CD8-positive, alpha-beta memory T cell (primary cell): ENCODE measurements around the gene NLRP1. TPM values are rescaled to one million over a fixed set of nuclear protein-coding genes. Genes with fewer than 3 reads are reported as not detected.

Experiments
- CTCF ChIA-PET: fragments of 350-600 bp; sonication (Branson Sonifier 250); formaldehyde crosslinking; loops from one replicate; lab custom pipeline; 2021; ENCODE audit warnings: antibody characterized with exemption; lab: Charles Lee
- POLR2A ChIA-PET: fragments of 350-600 bp; sonication (Branson Sonifier 250); formaldehyde crosslinking; loops from one replicate; lab custom pipeline; 2021; ENCODE audit warnings: antibody characterized with exemption; lab: Charles Lee
- DNase-seq, 5 donors: peaks; one replicate each; pipeline versions ENCODE4 v3.0.0 to v3.0.0-alpha.2; 2020 to 2022; ENCODE audit warnings: mixed read lengths in 1 of 5
- H3K27ac ChIP-seq: one replicate; pipeline ENCODE4 v1.7.0; 2013; ENCODE audit warnings: low read depth, mild to moderate bottlenecking, low read length, moderate library complexity
- H3K27me3 ChIP-seq: 2 replicates; pipeline ENCODE4 v1.7.0; 2013; ENCODE audit warnings: low read length, mild to moderate bottlenecking; ENCODE audit not compliant: insufficient read depth, poor library complexity, severe bottlenecking
- H3K36me3 ChIP-seq: 2 replicates; pipeline ENCODE4 v1.7.0; 2013; ENCODE audit warnings: mild to moderate bottlenecking, low read length, moderate library complexity; ENCODE audit not compliant: insufficient read depth
- H3K4me1 ChIP-seq: 2 replicates; pipeline ENCODE4 v1.7.0; 2013; ENCODE audit warnings: mild to moderate bottlenecking, low read length, moderate library complexity; ENCODE audit not compliant: insufficient read depth
- H3K4me3 ChIP-seq: 2 replicates; pipeline ENCODE4 v1.7.0; 2013; ENCODE audit warnings: mild to moderate bottlenecking, low read length
- H3K9me3 ChIP-seq: 2 replicates; pipeline ENCODE4 v1.7.0; 2013; ENCODE audit warnings: mild to moderate bottlenecking, low read length
- H3K27ac Mint-ChIP-seq, 8 donors: one replicate each; pipeline ENCODE4 v1.8.0; 2020 to 2021; ENCODE audit warnings: mixed read lengths in 8 of 8, mild to moderate bottlenecking in 6 of 8, inconsistent platforms in 3 of 8, moderate library complexity in 3 of 8
- H3K27me3 Mint-ChIP-seq, 2 donors: one replicate each; pipeline ENCODE4 v1.8.0; 2020 to 2021; ENCODE audit warnings: mixed read lengths in 2 of 2, mild to moderate bottlenecking in 1 of 2, moderate library complexity in 1 of 2
- H3K36me3 Mint-ChIP-seq, 3 donors: one replicate each; pipeline ENCODE4 v1.8.0; 2020 to 2021; ENCODE audit warnings: mixed read lengths in 3 of 3, inconsistent platforms in 1 of 3, mild to moderate bottlenecking in 1 of 3
- H3K4me1 Mint-ChIP-seq, 3 donors: one replicate each; pipeline ENCODE4 v1.8.0; 2020 to 2021; ENCODE audit warnings: mixed read lengths in 3 of 3, inconsistent platforms in 1 of 3, mild to moderate bottlenecking in 1 of 3
- H3K4me3 Mint-ChIP-seq, 7 donors: one replicate each; pipeline ENCODE4 v1.8.0; 2020 to 2021; ENCODE audit warnings: mixed read lengths in 7 of 7, mild to moderate bottlenecking in 6 of 7, moderate library complexity in 4 of 7, inconsistent platforms in 2 of 7
- H3K9me3 Mint-ChIP-seq, 5 donors: one replicate each; pipeline ENCODE4 v1.8.0; 2020 to 2022; ENCODE audit warnings: mixed read lengths in 5 of 5, mild to moderate bottlenecking in 3 of 5, moderate library complexity in 2 of 5, inconsistent platforms in 1 of 5
- polyA plus RNA-seq: library from polyadenylated mRNA; unstranded; fragments of 300-500 nt; fragmentation: Illumina TruSeq; gene quantifications from one replicate; pipeline ENCODE4 v1.2.3, GENCODE V29; 2021
- total RNA-seq, 2 experiments: library from RNA; stranded (reverse); gene quantifications; one replicate each; pipeline ENCODE4 v1.2.3, GENCODE V29; 2021

The NLRP1 gene
- total and polyA plus RNA-seq, 3 experiments from 2014 or later = 33.8 to 37.6 (median 35.2) TPM

- peaks cover 14 to 95% (median 22%) of the 10 kb centered on the region in 3 donors for H3K36me3 Mint-ChIP-seq
- POLR2A ChIA-PET = no interaction called here
- H3K27ac Mint-ChIP-seq = peak overlapping the region in 3 of 8 donors; percentile 7 to 37 (median 24)
- no peak overlapping the region for H3K4me3 Mint-ChIP-seq
- peaks cover 70% of the 10 kb centered on the region for H3K36me3 ChIP-seq
- H3K9me3 Mint-ChIP-seq = no peaks in the 10 kb centered on the region
- peaks cover 39 to 78% (median 59%) of the 10 kb centered on the region in 3 donors for H3K4me1 Mint-ChIP-seq
- CTCF ChIA-PET = interaction anchor here (1.2 to 1.5 kb wide), 2 partner anchors 42 to 60 kb away, joined by 3 read pairs; partner anchors contain the start of gene C1QBP
- no peak overlapping the region for H3K27ac ChIP-seq
- H3K4me3 ChIP-seq = no peak overlapping the region
- H3K27me3 Mint-ChIP-seq = no peaks in the 10 kb centered on the region
- H3K27me3 ChIP-seq = no peaks in the 10 kb centered on the region
- peaks cover 17% of the 10 kb centered on the region for H3K4me1 ChIP-seq
- DNase-seq = no peak
- H3K9me3 ChIP-seq = no peaks in the 10 kb centered on the region
These were observed 103.3 kb downstream of the NLRP1 start for GRCh38 chr17:5480962-5481361.

- Mint-ChIP-seq H3K27ac (no peak overlapping the region), H3K9me3 (no peaks in the 10 kb centered on the region), H3K36me3 (peaks cover 15 to 92% (median 26%) of the 10 kb centered on the region in 3 donors), H3K27me3 (no peaks in the 10 kb centered on the region), H3K4me1 (peaks cover 26 to 58% (median 40%) of the 10 kb centered on the region in 3 donors), H3K4me3 (no peak overlapping the region)
- Histone ChIP-seq H3K27me3 (no peaks in the 10 kb centered on the region), H3K4me3 (no peak overlapping the region), H3K27ac (no peak overlapping the region), H3K9me3 (no peaks in the 10 kb centered on the region), H3K36me3 (peaks cover 72% of the 10 kb centered on the region), H3K4me1 (peaks cover 4% of the 10 kb centered on the region)
- ChIA-PET POLR2A (no interaction called here), CTCF (no interaction called here)
- no peak for DNase-seq
These were observed 105.3 kb downstream of the NLRP1 start for GRCh38 chr17:5478992-5479391.

- peak overlapping the region in 3 of 8 donors; percentile 9 to 58 (median 10) for H3K27ac Mint-ChIP-seq
- Histone ChIP-seq H3K36me3 (peaks cover 34% of the 10 kb centered on the region), H3K9me3 (no peaks in the 10 kb centered on the region), H3K4me3 (no peak overlapping the region), H3K27ac (no peak overlapping the region), H3K4me1 (no peaks in the 10 kb centered on the region), H3K27me3 (no peaks in the 10 kb centered on the region)
- ChIA-PET POLR2A (no interaction called here), CTCF (no interaction called here)
- H3K27me3 Mint-ChIP-seq = no peaks in the 10 kb centered on the region
- peaks cover 10 to 28% (median 23%) of the 10 kb centered on the region in 3 donors for H3K4me1 Mint-ChIP-seq
- H3K4me3 Mint-ChIP-seq = no peak overlapping the region
- H3K9me3 Mint-ChIP-seq = no peaks in the 10 kb centered on the region
- DNase-seq = no peak
- peaks cover 11 to 67% (median 21%) of the 10 kb centered on the region in 3 donors for H3K36me3 Mint-ChIP-seq
These were observed 110.4 kb downstream of the NLRP1 start for GRCh38 chr17:5473906-5474305.

- Histone ChIP-seq H3K4me3 (no peak overlapping the region), H3K4me1 (peaks cover 4% of the 10 kb centered on the region), H3K36me3 (peaks cover 20% of the 10 kb centered on the region), H3K27ac (no peak overlapping the region), H3K9me3 (no peaks in the 10 kb centered on the region), H3K27me3 (no peaks in the 10 kb centered on the region)
- POLR2A ChIA-PET = no interaction called here
- Mint-ChIP-seq H3K36me3 (peaks cover 11 to 57% (median 18%) of the 10 kb centered on the region in 3 donors), H3K9me3 (no peaks in the 10 kb centered on the region), H3K4me3 (no peak overlapping the region), H3K27ac (no peak overlapping the region), H3K4me1 (peaks cover 16 to 29% (median 26%) of the 10 kb centered on the region in 3 donors), H3K27me3 (no peaks in the 10 kb centered on the region)
- DNase-seq = no peak
- CTCF ChIA-PET = no interaction called here
These were observed 111.8 kb downstream of the NLRP1 start for GRCh38 chr17:5472511-5472910.

GRCh38 chr17:5468075-5468473, 116.2 kb downstream of the NLRP1 start:
- CTCF ChIA-PET = interaction anchor here (1.0 to 1.4 kb wide), 2 partner anchors 27 to 29 kb away, joined by 4 read pairs; partner anchors contain the start of gene C1QBP
- Histone ChIP-seq H3K27ac (peak overlapping the region; percentile 62), H3K4me1 (peaks cover 13% of the 10 kb centered on the region), H3K27me3 (no peaks in the 10 kb centered on the region), H3K4me3 (peak overlapping the region; percentile 69), H3K9me3 (no peaks in the 10 kb centered on the region), H3K36me3 (no peaks in the 10 kb centered on the region)
- H3K4me3 Mint-ChIP-seq = peak overlapping the region; percentile 83 to 95 (median 87)
- H3K9me3 Mint-ChIP-seq = no peaks in the 10 kb centered on the region
- POLR2A ChIA-PET = interaction anchor here (1.4 to 1.5 kb wide), 2 partner anchors 18 to 29 kb away, joined by 5 to 14 read pairs; partner anchors contain the start of genes C1QBP, DERL2 and MIS12
- peaks cover 0 to 23% (median 9%) of the 10 kb centered on the region in 3 donors for H3K36me3 Mint-ChIP-seq
- peak in 2 of 5 donors; percentile 1 to 21 for DNase-seq
- H3K27ac Mint-ChIP-seq = peak overlapping the region; percentile 3 to 91 (median 66)
- H3K27me3 Mint-ChIP-seq = no peaks in the 10 kb centered on the region
- H3K4me1 Mint-ChIP-seq = peaks cover 35 to 46% (median 44%) of the 10 kb centered on the region in 3 donors

- H3K36me3 ChIP-seq = no peaks in the 10 kb centered on the region
- POLR2A ChIA-PET = no interaction called here
- CTCF ChIA-PET = interaction anchor here (1.4 kb wide), 1 partner anchor 28 kb away, joined by 4 read pairs; the partner anchor contains the start of gene C1QBP
These were observed 116.9 kb downstream of the NLRP1 start for GRCh38 chr17:5467416-5467815.

GRCh38 chr17:5466295-5466694, 118.0 kb downstream of the NLRP1 start:
- Histone ChIP-seq H3K9me3 (no peaks in the 10 kb centered on the region), H3K4me3 (no peak overlapping the region)

More at GRCh38 chr17:5467416-5467815, 116.9 kb downstream of the NLRP1 start:
- Histone ChIP-seq H3K4me3 (peak overlapping the region; percentile 69), H3K9me3 (no peaks in the 10 kb centered on the region), H3K27me3 (no peaks in the 10 kb centered on the region), H3K27ac (no peak overlapping the region), H3K4me1 (peaks cover 13% of the 10 kb centered on the region)
- no peak for DNase-seq
- Mint-ChIP-seq H3K9me3 (no peaks in the 10 kb centered on the region), H3K4me3 (peak overlapping the region; percentile 83 to 95 (median 87)), H3K4me1 (peaks cover 35 to 46% (median 44%) of the 10 kb centered on the region in 3 donors), H3K27ac (peak overlapping the region; percentile 3 to 91 (median 66)), H3K36me3 (peaks cover 0 to 22% (median 10%) of the 10 kb centered on the region in 3 donors), H3K27me3 (no peaks in the 10 kb centered on the region)

GRCh38 chr17:5464717-5465507, 119.4 kb downstream of the NLRP1 start:
- CTCF ChIA-PET = no interaction called here
- no peak for DNase-seq
- Histone ChIP-seq H3K4me3 (no peak overlapping the region), H3K36me3 (no peaks in the 10 kb centered on the region), H3K27me3 (no peaks in the 10 kb centered on the region), H3K9me3 (no peaks in the 10 kb centered on the region), H3K4me1 (peaks cover 13% of the 10 kb centered on the region), H3K27ac (no peak overlapping the region)
- no peaks in the 10 kb centered on the region for H3K9me3 Mint-ChIP-seq
- peak overlapping the region in 2 of 8 donors; percentile 5 to 38 for H3K27ac Mint-ChIP-seq
- peak overlapping the region in 1 of 7 donors; percentile 19 for H3K4me3 Mint-ChIP-seq
- H3K27me3 Mint-ChIP-seq = no peaks in the 10 kb centered on the region
- POLR2A ChIA-PET = no interaction called here
- H3K4me1 Mint-ChIP-seq = peaks cover 35 to 42% (median 41%) of the 10 kb centered on the region in 3 donors
- peaks cover 4 to 30% (median 13%) of the 10 kb centered on the region in 3 donors for H3K36me3 Mint-ChIP-seq

More at GRCh38 chr17:5466295-5466694, 118.0 kb downstream of the NLRP1 start:
- H3K4me3 Mint-ChIP-seq = peak overlapping the region in 2 of 7 donors; percentile 14 to 95
- DNase-seq = no peak
- H3K4me1 ChIP-seq = peaks cover 13% of the 10 kb centered on the region
- H3K36me3 Mint-ChIP-seq = peaks cover 0 to 17% (median 9%) of the 10 kb centered on the region in 3 donors
- H3K27me3 Mint-ChIP-seq = no peaks in the 10 kb centered on the region
- ChIA-PET CTCF (no interaction called here), POLR2A (no interaction called here)
- H3K4me1 Mint-ChIP-seq = peaks cover 35 to 46% (median 44%) of the 10 kb centered on the region in 3 donors
- H3K27me3 ChIP-seq = no peaks in the 10 kb centered on the region
- no peak overlapping the region for H3K27ac ChIP-seq
- H3K9me3 Mint-ChIP-seq = no peaks in the 10 kb centered on the region
- peak overlapping the region in 1 of 8 donors; percentile 47 for H3K27ac Mint-ChIP-seq
- H3K36me3 ChIP-seq = no peaks in the 10 kb centered on the region
